Measurements from ENCODE around the gene SCAMP4. TPM values are rescaled to one million over a fixed set of nuclear protein-coding genes. Genes with fewer than 3 reads are reported as not detected.
"Not testable (repeated sequence)": the region's sequence is repeated elsewhere in the genome, so short reads cannot be mapped to it uniquely, and the experiment has no call there.

SCAMP4 gene
- total RNA-seq, 1 experiment from 2014 or later: 69.0 TPM

DNA sequence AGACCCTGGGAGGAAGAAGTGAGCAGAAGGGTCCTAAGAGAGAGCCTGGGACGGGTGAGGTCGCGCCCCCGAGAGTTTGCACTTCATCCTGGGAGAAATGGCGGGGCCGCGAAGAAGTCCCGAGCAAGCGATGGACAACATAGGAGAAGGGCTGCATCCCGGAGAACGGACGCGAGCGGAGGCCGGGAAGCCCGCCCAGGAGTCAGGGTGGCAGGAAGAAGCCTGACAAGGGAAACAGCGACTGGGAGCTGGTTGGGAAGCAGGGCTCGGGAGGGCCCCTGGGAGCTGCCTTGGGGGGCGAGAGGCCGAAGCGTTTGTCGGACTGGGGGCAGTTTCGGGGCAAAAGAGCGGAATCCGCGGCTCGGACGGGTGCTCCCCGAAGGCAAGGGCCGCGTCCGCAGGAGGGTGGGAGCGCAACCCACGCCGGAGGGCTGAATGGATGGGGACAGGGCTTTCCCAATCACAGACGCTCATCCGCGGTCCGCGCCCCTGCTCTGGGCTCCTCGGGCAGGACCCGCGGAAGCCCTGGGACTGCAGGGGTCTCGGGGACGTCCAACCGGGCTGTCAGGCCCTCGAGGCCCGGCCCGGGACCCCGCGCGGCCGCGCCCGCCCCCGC, 20.4 kb upstream of the SCAMP4 start:
- H3K9ac ChIP-seq (ENCODE audit: extremely low read depth, insufficient read length, low read length): peak overlapping the region; percentile 66
- H3K56ac ChIP-seq (ENCODE audit: insufficient read length, low read depth, low read length): no peak overlapping the region
- H3K14ac ChIP-seq (ENCODE audit: insufficient read depth, low read length): peak overlapping the region; percentile 77; the same call in 1 of the 2 replicates
- peak overlapping the region; percentile 91 to 95 for H3K4me3 Mint-ChIP-seq
- no peak overlapping the region for H2BK5ac ChIP-seq (ENCODE audit: insufficient read length, low read length)
- no peaks in the 10 kb centered on the region for H3K9me3 ChIP-seq (ENCODE audit: control insufficient read depth, low read depth, low read length)
- H4K5ac ChIP-seq (ENCODE audit: insufficient read length, low read depth, low read length): no peak overlapping the region
- H2BK120ac ChIP-seq (ENCODE audit: low read depth, low read length, poor library complexity, severe bottlenecking): peak overlapping the region; percentile 23
- no peak overlapping the region for H2BK20ac ChIP-seq (ENCODE audit: low read depth, low read length, poor library complexity, severe bottlenecking)
- H3K4me1 ChIP-seq (ENCODE audit: insufficient read depth, low read length): peaks cover 11% of the 10 kb centered on the region; the same call in 1 of the 2 replicates
- H3K9me3 Mint-ChIP-seq: no peaks in the 10 kb centered on the region; a peak in 1 of 5 replicates
- peak overlapping the region; percentile 74 for H3K4me2 ChIP-seq (ENCODE audit: insufficient read depth, insufficient read length, low read length)
- H3K79me2 ChIP-seq (ENCODE audit: insufficient read depth, low read length): peaks cover 12% of the 10 kb centered on the region; the same call in 1 of the 2 replicates
- no peak overlapping the region for H3T11ph ChIP-seq (ENCODE audit: low read length)
- H4K20me1 ChIP-seq (ENCODE audit: control insufficient read depth, insufficient read depth, insufficient read length): no peaks in the 10 kb centered on the region
- DNase-seq: peak; percentile 30
- no CpG with 5 or more reads among the region's 56 CpGs for WGBS (ENCODE audit: extremely low coverage, insufficient read length, low lambda C conversion rate)
- no peak overlapping the region for H3K27ac ChIP-seq (ENCODE audit: insufficient read length, low read depth, low read length)
- H3K27me3 Mint-ChIP-seq (ENCODE audit: low read depth): peaks cover 2% of the 10 kb centered on the region; the same call in 1 of the 2 replicates
- H3K4ac ChIP-seq (ENCODE audit: low read depth, low read length): no peak overlapping the region
- H3K23me2 ChIP-seq (ENCODE audit: insufficient read length, low read depth, low read length, poor library complexity, severe bottlenecking): peaks cover 9% of the 10 kb centered on the region
- H4K8ac ChIP-seq (replicated peaks; ENCODE audit: insufficient read length, low read depth, low read length): no peak overlapping the region
- H3K23ac ChIP-seq (ENCODE audit: insufficient read length, low read depth, low read length): no peak overlapping the region
- no peaks in the 10 kb centered on the region for H3K27me3 ChIP-seq (ENCODE audit: insufficient read depth, low read length)
- H3K79me1 ChIP-seq (ENCODE audit: insufficient read depth, low read depth, low read length, poor library complexity, severe bottlenecking): peaks cover 23% of the 10 kb centered on the region
- no peak overlapping the region for H2AK5ac ChIP-seq (ENCODE audit: insufficient read length, low read length)
- H2BK15ac ChIP-seq (ENCODE audit: low read depth, low read length): no peak overlapping the region
- no peak overlapping the region for H4K91ac ChIP-seq (ENCODE audit: insufficient read length, low read depth, low read length)
- H3K18ac ChIP-seq (ENCODE audit: insufficient read length, low read depth, low read length): no peak overlapping the region
- no peak overlapping the region for H2BK12ac ChIP-seq (ENCODE audit: insufficient read length, low read depth, low read length)
- peak overlapping the region in 2 of 3 experiments; percentile 65 to 74; a peak in 4 of 7 replicates for H3K27ac Mint-ChIP-seq
- 0 out of 7 replicates have a peak, but pooled peaks cover 0 to 4% (median 0%) of the 10 kb centered on the region in 3 experiments for H3K36me3 Mint-ChIP-seq (ENCODE audit: insufficient read depth in 1 of 3, low read depth in 3 of 3)
- TF ChIP-seq, protein P1, sequence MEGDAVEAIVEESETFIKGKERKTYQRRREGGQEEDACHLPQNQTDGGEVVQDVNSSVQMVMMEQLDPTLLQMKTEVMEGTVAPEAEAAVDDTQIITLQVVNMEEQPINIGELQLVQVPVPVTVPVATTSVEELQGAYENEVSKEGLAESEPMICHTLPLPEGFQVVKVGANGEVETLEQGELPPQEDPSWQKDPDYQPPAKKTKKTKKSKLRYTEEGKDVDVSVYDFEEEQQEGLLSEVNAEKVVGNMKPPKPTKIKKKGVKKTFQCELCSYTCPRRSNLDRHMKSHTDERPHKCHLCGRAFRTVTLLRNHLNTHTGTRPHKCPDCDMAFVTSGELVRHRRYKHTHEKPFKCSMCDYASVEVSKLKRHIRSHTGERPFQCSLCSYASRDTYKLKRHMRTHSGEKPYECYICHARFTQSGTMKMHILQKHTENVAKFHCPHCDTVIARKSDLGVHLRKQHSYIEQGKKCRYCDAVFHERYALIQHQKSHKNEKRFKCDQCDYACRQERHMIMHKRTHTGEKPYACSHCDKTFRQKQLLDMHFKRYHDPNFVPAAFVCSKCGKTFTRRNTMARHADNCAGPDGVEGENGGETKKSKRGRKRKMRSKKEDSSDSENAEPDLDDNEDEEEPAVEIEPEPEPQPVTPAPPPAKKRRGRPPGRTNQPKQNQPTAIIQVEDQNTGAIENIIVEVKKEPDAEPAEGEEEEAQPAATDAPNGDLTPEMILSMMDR (conservative IDR thresholded peaks at IDR 0.05): no peak
- peaks cover 33 to 34% of the 10 kb centered on the region in 2 experiments for H3K4me1 Mint-ChIP-seq
- H2AFZ ChIP-seq (ENCODE audit: low read length): no peak overlapping the region

DNA sequence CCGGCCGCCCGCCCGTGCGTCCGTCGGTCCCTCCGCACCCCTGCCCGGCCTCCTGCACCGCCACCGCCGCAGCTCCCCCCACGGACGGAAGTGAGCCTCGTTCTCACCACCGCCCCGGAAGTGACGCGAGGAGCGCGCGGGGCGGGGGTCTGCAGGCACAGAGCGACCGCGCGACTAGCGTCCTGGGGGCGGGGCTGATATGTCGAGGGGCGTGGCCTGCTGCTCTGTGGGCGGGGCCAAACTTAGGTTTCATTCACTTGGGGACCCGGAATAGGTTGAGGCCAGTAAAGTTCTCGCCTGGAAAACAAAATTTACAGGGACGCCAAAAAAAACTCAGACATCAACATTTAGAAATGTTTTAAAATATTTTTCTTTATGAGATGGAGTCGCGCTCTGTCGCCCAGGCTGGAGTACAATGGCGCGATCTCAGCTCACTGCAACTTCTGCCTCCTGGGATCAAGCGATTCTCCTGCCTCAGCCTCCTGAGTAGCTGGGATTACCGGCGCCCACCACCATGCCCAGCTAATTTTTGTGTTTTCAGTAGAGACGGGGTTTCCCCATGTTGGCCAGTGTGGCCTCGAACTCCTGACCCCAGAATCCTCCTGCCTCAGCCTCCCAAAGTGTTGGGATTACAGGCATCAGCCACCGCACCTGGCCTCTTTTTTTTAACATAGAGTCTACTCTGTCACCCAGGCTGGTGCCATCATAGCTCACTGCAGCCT, 19.6 kb upstream of the SCAMP4 start, which contains the start of gene ABHD17A:
ABHD17A (minus strand) TSS at position 99 of the 722 bp plus-strand sequence. CDS start 3,930 bp downstream, outside the sequence.
- not testable (repeated sequence) for H2BK20ac ChIP-seq (ENCODE audit: low read depth, low read length, poor library complexity, severe bottlenecking); H2BK12ac ChIP-seq (ENCODE audit: insufficient read length, low read depth, low read length); H3K23ac ChIP-seq (ENCODE audit: insufficient read length, low read depth, low read length); H3K36me3 Mint-ChIP-seq (ENCODE audit: insufficient read depth in 1 of 3, low read depth in 3 of 3); H3K4ac ChIP-seq (ENCODE audit: low read depth, low read length); H3K9me3 ChIP-seq (ENCODE audit: control insufficient read depth, low read depth, low read length); H2AFZ ChIP-seq (ENCODE audit: low read length); H3K27ac ChIP-seq (ENCODE audit: insufficient read length, low read depth, low read length); H2AK5ac ChIP-seq (ENCODE audit: insufficient read length, low read length); H3K23me2 ChIP-seq (ENCODE audit: insufficient read length, low read depth, low read length, poor library complexity, severe bottlenecking); H4K8ac ChIP-seq (replicated peaks; ENCODE audit: insufficient read length, low read depth, low read length); H3K56ac ChIP-seq (ENCODE audit: insufficient read length, low read depth, low read length); H4K91ac ChIP-seq (ENCODE audit: insufficient read length, low read depth, low read length); H4K20me1 ChIP-seq (ENCODE audit: control insufficient read depth, insufficient read depth, insufficient read length); H3K18ac ChIP-seq (ENCODE audit: insufficient read length, low read depth, low read length); H2BK15ac ChIP-seq (ENCODE audit: low read depth, low read length); H4K5ac ChIP-seq (ENCODE audit: insufficient read length, low read depth, low read length); H2BK5ac ChIP-seq (ENCODE audit: insufficient read length, low read length); H3T11ph ChIP-seq (ENCODE audit: low read length); H3K27me3 ChIP-seq (ENCODE audit: insufficient read depth, low read length); H3K9me3 Mint-ChIP-seq; H3K27me3 Mint-ChIP-seq (ENCODE audit: low read depth)
- Mint-ChIP-seq H3K4me3 (peak within 1 kb of the TSS; percentile 91 to 95), H3K4me1 (peaks cover 33 to 34% of the 10 kb centered on the region in 2 experiments), H3K27ac (peak within 1 kb of the TSS in 2 of 3 experiments; percentile 65 to 74; a peak in 4 of 7 replicates)
- H3K9ac ChIP-seq (ENCODE audit: extremely low read depth, insufficient read length, low read length): peak within 1 kb of the TSS; percentile 66
- H2BK120ac ChIP-seq (ENCODE audit: low read depth, low read length, poor library complexity, severe bottlenecking): peak within 1 kb of the TSS; percentile 23
- peak within 1 kb of the TSS; percentile 74 for H3K4me2 ChIP-seq (ENCODE audit: insufficient read depth, insufficient read length, low read length)
- H3K4me1 ChIP-seq (ENCODE audit: insufficient read depth, low read length): peaks cover 11% of the 10 kb centered on the region; the same call in 1 of the 2 replicates
- DNase-seq: peak; percentile 93
- H3K79me1 ChIP-seq (ENCODE audit: insufficient read depth, low read depth, low read length, poor library complexity, severe bottlenecking): peaks cover 23% of the 10 kb centered on the region
- H3K79me2 ChIP-seq (ENCODE audit: insufficient read depth, low read length): peaks cover 12% of the 10 kb centered on the region; the same call in 1 of the 2 replicates
- peak within 1 kb of the TSS; percentile 77; the same call in 1 of the 2 replicates for H3K14ac ChIP-seq (ENCODE audit: insufficient read depth, low read length)
- no CpG with 5 or more reads among the region's 46 CpGs for whole genome bisulfite sequencing (ENCODE audit: extremely low coverage, insufficient read length, low lambda C conversion rate)

Data from H9 (cell line).